CD4-positive, alpha-beta T cell (primary cell): Measurements from ENCODE around the gene FBXO15. TPM values are rescaled to one million over a fixed set of nuclear protein-coding genes. Genes with fewer than 3 reads are reported as not detected.

Experiments
- ATAC-seq: fragments of 200-7000 bp; cut with Tn5 transposase; one replicate; pipeline ENCODE4 v1.10.0; 2022; ENCODE audit warnings: mild to moderate bottlenecking; ENCODE audit not compliant: poor library complexity
- CTCF ChIA-PET: fragments of 350-600 bp; sonication (Branson Sonifier 250); formaldehyde crosslinking; loops from one replicate; lab custom pipeline; 2021; ENCODE audit warnings: antibody characterized with exemption, inconsistent platforms; lab: Charles Lee
- POLR2A ChIA-PET: fragments of 350-600 bp; sonication (Branson Sonifier 250); formaldehyde crosslinking; loops from one replicate; lab custom pipeline; 2021; ENCODE audit warnings: antibody characterized with exemption, inconsistent platforms; lab: Charles Lee
- DNase-seq, 14 experiments: peaks; one replicate each; pipeline ENCODE4 v3.0.0-alpha.2; 2013 to 2020; ENCODE audit warnings: mixed read lengths in 2 of 14
- H3K27ac ChIP-seq, 2 donors: one replicate each; pipeline versions ENCODE4 v1.5.1 to v1.7.0; 2013; ENCODE audit warnings: low read length in 2 of 2, low read depth in 1 of 2, mild to moderate bottlenecking in 1 of 2
- H3K27me3 ChIP-seq, 2 experiments: 1 replicate in 1 of 2; 2 replicates in 1 of 2; pipeline versions ENCODE4 v1.6.1 to v1.7.0; 2013; ENCODE audit warnings: low read length in 2 of 2, control low read depth in 1 of 2, mild to moderate bottlenecking in 1 of 2, moderate library complexity in 1 of 2; ENCODE audit not compliant: insufficient read depth in 2 of 2, control insufficient read depth in 1 of 2
- H3K36me3 ChIP-seq: one replicate; pipeline ENCODE4 v1.6.1; 2013; ENCODE audit warnings: low read length, control low read depth; ENCODE audit not compliant: insufficient read depth
- H3K4me1 ChIP-seq: one replicate; pipeline ENCODE4 v1.6.1; 2013; ENCODE audit warnings: low read length, control low read depth; ENCODE audit not compliant: insufficient read depth
- H3K4me3 ChIP-seq: one replicate; pipeline ENCODE4 v1.5.1; 2013; ENCODE audit warnings: mild to moderate bottlenecking, low read length, moderate library complexity
- H3K9me3 ChIP-seq, 2 experiments: 1 replicate in 1 of 2; 2 replicates in 1 of 2; pipeline versions ENCODE4 v1.6.1 to v1.7.0; 2013; ENCODE audit warnings: low read length in 2 of 2, mild to moderate bottlenecking in 2 of 2, control low read depth in 1 of 2, moderate library complexity in 1 of 2; ENCODE audit not compliant: control insufficient read depth in 1 of 2, insufficient read depth in 1 of 2
- H3K27ac Mint-ChIP-seq: one replicate; pipeline ENCODE4 v1.8.0; 2020; ENCODE audit warnings: mixed read lengths
- H3K27me3 Mint-ChIP-seq: one replicate; pipeline ENCODE4 v1.8.0; 2021; ENCODE audit warnings: mixed read lengths
- H3K36me3 Mint-ChIP-seq: one replicate; pipeline ENCODE4 v1.8.0; 2021; ENCODE audit warnings: low read depth, mixed read lengths
- H3K4me1 Mint-ChIP-seq: one replicate; pipeline ENCODE4 v1.8.0; 2021; ENCODE audit warnings: low read depth, mixed read lengths
- H3K4me3 Mint-ChIP-seq: one replicate; pipeline ENCODE4 v1.8.0; 2020; ENCODE audit warnings: mild to moderate bottlenecking, mixed read lengths
- H3K9me3 Mint-ChIP-seq: one replicate; pipeline ENCODE4 v1.8.0; 2020; ENCODE audit warnings: mixed read lengths
- CTCF ChIP-seq: fragments of 200-600 bp; IDR thresholded peaks from one replicate; pipeline ENCODE4 v1.8.0; 2022; ENCODE audit warnings: antibody characterized with exemption, mild to moderate bottlenecking
- intact Hi-C, 2 experiments: fragments of 100-400 bp; cut with DNase I in 1 of 2; cut with micrococcal nuclease in 1 of 2; formaldehyde crosslinking; loops; one replicate each; pipeline versions ENCODE4 v1.15.1 to v1.9.0; 2023 to 2025; cut with DNase I, micrococcal nuclease
- total RNA-seq, 174 experiments: library from RNA in 2 of 174; stranded (reverse) in 2 of 174; gene quantifications; one replicate each; pipeline ENCODE4 v1.2.3 and lab custom pipeline; 2021 to 2026

FBXO15 gene
- total RNA-seq, 2 experiments from 2014 or later = 0.58 to 1.0 TPM

GRCh38 chr18:74029161-74029560 is 118.5 kb downstream of the FBXO15 start:
- Histone ChIP-seq H3K4me1 (no peaks in the 10 kb centered on the region), H3K36me3 (no peaks in the 10 kb centered on the region), H3K9me3 (no peaks in the 10 kb centered on the region), H3K27me3 (no peaks in the 10 kb centered on the region), H3K27ac (no peak overlapping the region), H3K4me3 (no peak overlapping the region)
- no peaks in the 10 kb centered on the region for H3K27me3 Mint-ChIP-seq
- no peak overlapping the region for H3K4me3 Mint-ChIP-seq
- DNase-seq (no peak), ATAC-seq (no peak)
- TF ChIP-seq CTCF = no peak
- POLR2A ChIA-PET = no interaction called here
- intact Hi-C loops = no loop called here
- CTCF ChIA-PET = no interaction called here
- no peak overlapping the region for H3K27ac Mint-ChIP-seq
- no peaks in the 10 kb centered on the region for H3K9me3 Mint-ChIP-seq
- H3K4me1 Mint-ChIP-seq = no peaks in the 10 kb centered on the region
- no peaks in the 10 kb centered on the region for H3K36me3 Mint-ChIP-seq

Other genes starting within 250 kb of the FBXO15 start
- gene TIMM21, start 689 bp upstream of the FBXO15 start, total RNA-seq = 10 to 100 TPM; 10.7 to 11.8 TPM
- gene CYB5A, start 144.1 kb upstream of the FBXO15 start, total RNA-seq = 1 to 10 TPM; 3.7 to 4.1 TPM
- gene C18orf63, start 168.0 kb upstream of the FBXO15 start, total RNA-seq = not detected